Stomach (tissue), 4 donors: ENCODE results near the gene PLCB3.

Source experiments
- CTCF ChIP-seq, 7 experiments: fragments of 450-650 bp in 4 of 7; fragments of 200-600 bp in 3 of 7; sonication (generic) in 3 of 7; IDR thresholded peaks; one replicate each; pipeline ENCODE4 v1.5.1; 2016 to 2019; ENCODE audit warnings: antibody characterized with exemption in 7 of 7, control low read depth in 2 of 7, mild to moderate bottlenecking in 1 of 7
- EP300 ChIP-seq: sonication (generic); formaldehyde crosslinking; IDR thresholded peaks from one replicate; pipeline ENCODE4 v1.6.1; 2017; ENCODE audit warnings: antibody characterized with exemption
- POLR2A ChIP-seq, 4 donors: fragments of 450-650 bp; IDR thresholded peaks; one replicate each; pipeline ENCODE4 v1.6.1; 2016; ENCODE audit warnings: antibody characterized with exemption in 4 of 4, control low read depth in 2 of 4, mild to moderate bottlenecking in 1 of 4, moderate library complexity in 1 of 4
- POLR2AphosphoS5 ChIP-seq, 3 donors: sonication (generic); formaldehyde crosslinking; IDR thresholded peaks; one replicate each; pipeline ENCODE4 v1.6.1; 2016; ENCODE audit warnings: antibody characterized with exemption in 3 of 3

GRCh38 chr11:64234647-64235379 lies 16.5 kb upstream of the PLCB3 start:
- TF ChIP-seq CTCF (IDR thresholded peaks at IDR 0.05) (no peak), POLR2AphosphoS5 (IDR thresholded peaks at IDR 0.05) (peak in 1 of 3 donors; percentile 41), POLR2A (IDR thresholded peaks at IDR 0.05) (no peak), EP300 (no peak)
